HG03175 (cell line): Measurements from ENCODE around the gene CXCL13.
"Not testable (repeated sequence)": the region's sequence is repeated elsewhere in the genome, so short reads cannot be mapped to it uniquely, and the experiment has no call there.

Source experiments
- ATAC-seq: cut with Tn5 transposase; IDR thresholded peaks from one replicate; pipeline ENCODE4 v1.9.1; 2021; ENCODE audit warnings: mild to moderate bottlenecking, moderate library complexity; ENCODE audit not compliant: unreplicated experiment

Gene CXCL13

DNA sequence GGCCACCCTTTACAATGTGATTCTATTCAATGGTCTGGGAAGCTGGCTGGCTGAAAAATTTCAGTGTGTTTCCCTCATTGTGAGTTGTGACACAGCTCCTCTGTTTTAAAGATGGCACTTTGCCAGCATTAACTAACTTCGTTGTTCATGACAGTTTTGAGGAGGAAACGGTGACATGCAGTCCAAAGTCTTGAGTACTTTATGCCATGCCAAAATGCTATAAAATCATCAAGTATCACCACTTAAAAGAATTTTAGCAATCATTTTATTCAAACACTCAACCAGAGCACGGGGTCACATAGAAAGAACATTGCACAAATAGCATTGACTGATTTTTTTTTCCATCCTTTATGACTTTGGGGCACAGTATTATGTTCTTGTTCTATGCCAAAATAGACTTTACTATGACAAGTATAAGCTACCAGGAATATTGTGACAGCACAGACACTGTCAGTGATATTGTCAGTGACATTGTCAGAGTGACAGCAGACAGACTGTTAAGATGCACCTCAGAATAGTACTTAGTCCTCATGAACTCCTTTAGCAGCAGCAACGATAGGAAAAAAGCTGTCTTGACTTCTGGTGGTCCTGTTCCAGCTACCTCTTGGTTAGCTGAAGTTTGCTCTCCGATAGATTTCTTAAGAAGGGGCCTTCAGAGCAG is 46.7 kb downstream of the CXCL13 start:
- ATAC-seq: no peak

DNA sequence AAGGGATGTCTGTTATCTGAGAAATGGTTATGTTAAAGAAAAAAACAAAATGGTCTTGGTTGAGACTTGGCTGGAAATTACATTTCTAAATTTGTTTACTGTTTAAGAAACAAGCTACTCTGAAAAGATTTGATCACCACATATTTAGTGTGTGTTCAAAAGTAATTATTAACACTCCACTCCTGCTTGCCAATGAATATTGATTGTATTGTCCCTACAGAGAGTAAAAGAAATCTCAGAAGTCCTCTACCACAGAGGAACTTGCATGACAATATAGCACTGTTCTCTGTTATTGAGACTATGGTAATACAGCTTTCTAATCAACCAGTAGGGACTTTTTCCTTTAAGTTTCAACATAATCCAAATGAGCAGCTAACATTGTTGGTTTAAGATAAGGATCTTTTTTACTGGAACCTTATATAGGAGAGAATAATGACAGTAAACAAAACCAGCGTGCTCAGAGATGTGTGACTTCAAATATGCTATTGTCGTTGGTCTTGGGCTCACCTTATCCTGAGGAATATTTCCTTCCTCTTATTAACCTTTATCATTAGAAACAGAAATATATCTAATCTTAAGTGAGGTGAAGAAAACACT is 47.6 kb downstream of the CXCL13 start:
- ATAC-seq: no peak

DNA sequence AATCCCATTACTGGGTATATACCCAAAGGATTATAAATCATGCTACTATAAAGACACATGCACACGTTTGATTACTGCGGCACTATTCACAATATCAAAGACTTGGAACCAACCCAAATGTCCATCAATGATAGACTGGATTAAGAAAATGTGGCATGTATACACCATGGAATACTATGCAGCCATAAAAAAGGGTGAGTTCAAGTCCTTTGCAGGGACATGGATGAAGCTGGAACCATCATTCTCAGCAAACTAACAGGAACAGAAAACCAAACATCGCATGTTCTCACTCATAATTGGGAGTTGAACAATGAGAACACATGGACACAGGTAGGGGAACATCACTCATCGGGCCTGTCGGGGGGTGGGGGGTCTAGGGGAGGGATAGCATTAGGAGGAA is 54.7 kb downstream of the CXCL13 start:
- not testable (repeated sequence) for ATAC-seq
